HepG2 (cell line): ENCODE results near the gene ARRDC4. TPM values are rescaled to one million over a fixed set of nuclear protein-coding genes. Genes with fewer than 3 reads are reported as not detected.

Experiments
- ATAC-seq: fragments of 200-7000 bp; cut with Tn5 transposase; 3 replicates; pipeline ENCODE4 v1.9.1; 2020; ENCODE audit warnings: mild to moderate bottlenecking, moderate library complexity
- BruUV-seq: library from RNA; stranded (reverse); fragments of 400-500 nt; replicated peaks from 2 replicates; lab custom pipeline; 2021; lab: Mats Ljungman, UMichigan
- CTCF ChIA-PET: fragments of 300-600 bp; formaldehyde crosslinking; extraction: SDS; loops from one replicate; lab custom pipeline; 2021; ENCODE audit warnings: low total read pairs, inconsistent platforms, low intra/inter-chr PET ratio; lab: Yijun Ruan, JAX
- POLR2A ChIA-PET: fragments of 350-600 bp; sonication (Branson Sonifier 250); formaldehyde crosslinking; loops from one replicate; lab custom pipeline; 2020; ENCODE audit warnings: antibody characterized with exemption, inconsistent platforms; lab: Yijun Ruan, JAX
- DNase-seq: peaks from one replicate; pipeline ENCODE4 v3.0.0-alpha.2; 2015; ENCODE audit warnings: low spot score
- FAIRE-seq: peaks from 3 replicates; lab custom pipeline; 2011; peaks lifted over from hg19 to GRCh38; lab: Jason Lieb, UNC
- H2AFZ ChIP-seq: one replicate; pipeline ENCODE4 v1.6.1; 2011; ENCODE audit warnings: low read length, inconsistent platforms
- H3K27ac ChIP-seq: fragments of 300-600 bp; 3 replicates; pipeline ENCODE4 v1.8.0; 2011; ENCODE audit warnings: mixed run types, mild to moderate bottlenecking, mixed read lengths, low read length, inconsistent platforms; ENCODE audit not compliant: insufficient read depth; ENCODE audit errors: extremely low read length
- H3K27me3 ChIP-seq, 2 experiments: fragments of 200-600 bp in 1 of 2; 2 replicates in 1 of 2; 3 replicates in 1 of 2; pipeline versions ENCODE4 v1.6.0 to v1.8.0; 2011; ENCODE audit warnings: low read length in 2 of 2, mild to moderate bottlenecking in 2 of 2, moderate library complexity in 2 of 2, inconsistent platforms in 1 of 2; ENCODE audit not compliant: insufficient read depth in 2 of 2, control insufficient read depth in 1 of 2
- H3K36me3 ChIP-seq, 2 experiments: fragments of 200-600 bp in 1 of 2; replicated peaks in 1 of 2; 2 replicates in 1 of 2; 3 replicates in 1 of 2; pipeline versions ENCODE4 v1.5.1 to v1.8.0; 2011; ENCODE audit warnings: low read length in 2 of 2, inconsistent platforms in 1 of 2; ENCODE audit not compliant: insufficient read depth in 2 of 2, control insufficient read depth in 1 of 2
- H3K4me1 ChIP-seq: 2 replicates; pipeline ENCODE4 v1.5.1; 2012; ENCODE audit warnings: low read length, inconsistent platforms; ENCODE audit not compliant: insufficient read depth
- H3K4me2 ChIP-seq: 2 replicates; pipeline ENCODE4 v1.6.0; 2011; ENCODE audit warnings: low read depth, low read length, inconsistent platforms
- H3K4me3 ChIP-seq, 3 experiments: fragments of 200-600 bp in 1 of 3; sonication (generic), shearing (Covaris generic) in 1 of 3; replicated peaks in 1 of 3; 2 replicates each; pipeline ENCODE4 v1.5.1; 2011 to 2016; ENCODE audit warnings: low read length in 3 of 3, inconsistent platforms in 2 of 3, low read depth in 2 of 3, mild to moderate bottlenecking in 2 of 3, control low read depth in 1 of 3, mixed read lengths in 1 of 3; ENCODE audit not compliant: insufficient read depth in 1 of 3
- H3K79me2 ChIP-seq: one replicate; pipeline ENCODE4 v1.6.1; 2011; ENCODE audit warnings: low read length, inconsistent platforms; ENCODE audit not compliant: insufficient read depth
- H3K9ac ChIP-seq: 2 replicates; pipeline ENCODE4 v1.6.0; 2011; ENCODE audit warnings: mild to moderate bottlenecking, low read depth, low read length, inconsistent platforms; ENCODE audit not compliant: insufficient read depth
- H3K9me3 ChIP-seq: 2 replicates; pipeline ENCODE4 v1.5.1; 2012; ENCODE audit warnings: mild to moderate bottlenecking, low read length
- H4K20me1 ChIP-seq: 2 replicates; pipeline ENCODE4 v1.6.0; 2011; ENCODE audit warnings: inconsistent platforms, mild to moderate bottlenecking, low read length, moderate library complexity; ENCODE audit not compliant: insufficient read depth
- ATF2 ChIP-seq: sonication (generic); formaldehyde crosslinking; IDR thresholded peaks from 2 replicates; pipeline ENCODE4 v1.4.0; 2020; ENCODE audit warnings: missing genetic modification reagents
- ATM ChIP-seq: fragments of 450-650 bp; IDR thresholded peaks from 2 replicates; pipeline ENCODE4 v1.7.1; 2017; ENCODE audit warnings: mild to moderate bottlenecking, borderline replicate concordance
- CBFB ChIP-seq: sonication (generic); formaldehyde crosslinking; IDR thresholded peaks from 2 replicates; pipeline ENCODE4 v1.4.0; 2020; ENCODE audit warnings: missing genetic modification reagents
- DNMT1 ChIP-seq: sonication (generic); formaldehyde crosslinking; IDR thresholded peaks from 2 replicates; pipeline ENCODE4 v1.5.1; 2020; ENCODE audit warnings: mild to moderate bottlenecking, missing genetic modification reagents
- MAFF ChIP-seq: IDR thresholded peaks from 2 replicates; pipeline ENCODE4 v1.6.1; 2011; ENCODE audit warnings: low read depth, low read length, improper control_type of control experiment
- NFKBIZ ChIP-seq: IDR thresholded peaks from 2 replicates; pipeline ENCODE4 v1.6.1; 2018; ENCODE audit warnings: missing genetic modification reagents, missing compliant biosample characterization
- POGZ ChIP-seq: sonication (generic); formaldehyde crosslinking; IDR thresholded peaks from 2 replicates; pipeline ENCODE4 v1.4.0; 2020; ENCODE audit warnings: mild to moderate bottlenecking, missing genetic modification reagents
- RFXAP ChIP-seq: sonication (generic); formaldehyde crosslinking; IDR thresholded peaks from 2 replicates; pipeline ENCODE4 v1.4.0; 2020; ENCODE audit warnings: missing genetic modification reagents, borderline replicate concordance
- TCF7L2 ChIP-seq: IDR thresholded peaks from 2 replicates; pipeline ENCODE4 v1.6.1; 2011; ENCODE audit warnings: mild to moderate bottlenecking, low read depth, low read length, moderate library complexity
- THYN1 ChIP-seq: sonication (generic); formaldehyde crosslinking; IDR thresholded peaks from 2 replicates; pipeline ENCODE4 v1.8.1; 2023; ENCODE audit warnings: low read depth, mild to moderate bottlenecking, moderate library complexity, missing genetic modification reagents, borderline replicate concordance
- USF2 ChIP-seq, 2 experiments: sonication (generic) in 1 of 2; formaldehyde crosslinking in 1 of 2; IDR thresholded peaks; 2 replicates each; pipeline versions ENCODE4 v1.5.1 to v1.6.1; 2011 to 2020; ENCODE audit warnings: borderline replicate concordance in 1 of 2, low read depth in 1 of 2, low read length in 1 of 2, mild to moderate bottlenecking in 1 of 2, missing genetic modification reagents in 1 of 2, moderate library complexity in 1 of 2
- ZBTB10 ChIP-seq: sonication (generic); formaldehyde crosslinking; IDR thresholded peaks from 2 replicates; pipeline ENCODE4 v1.4.0; 2020; ENCODE audit warnings: missing genetic modification reagents, borderline replicate concordance
- ZNF251 ChIP-seq: sonication (generic); formaldehyde crosslinking; IDR thresholded peaks from 2 replicates; pipeline ENCODE4 v1.9.0; 2021; ENCODE audit warnings: mild to moderate bottlenecking, missing genetic modification reagents
- ZNF263 ChIP-seq: sonication (generic); formaldehyde crosslinking; IDR thresholded peaks from 2 replicates; pipeline ENCODE4 v1.4.0; 2020; ENCODE audit warnings: missing genetic modification reagents
- ZNF549 ChIP-seq: sonication (generic); formaldehyde crosslinking; IDR thresholded peaks from 2 replicates; pipeline ENCODE4 v1.5.0; 2020; ENCODE audit warnings: missing genetic modification reagents
- ZNF639 ChIP-seq: conservative IDR thresholded peaks from 2 replicates; pipeline ENCODE4 v1.6.1; 2018; ENCODE audit warnings: missing genetic modification reagents
- ZNF652 ChIP-seq: IDR thresholded peaks from 2 replicates; pipeline ENCODE4 v1.6.1; 2016; ENCODE audit warnings: low read depth, borderline replicate concordance
- ZNF83 ChIP-seq: sonication (generic); formaldehyde crosslinking; IDR thresholded peaks from 2 replicates; pipeline ENCODE4 v1.4.0; 2020; ENCODE audit warnings: missing genetic modification reagents, mild to moderate bottlenecking, borderline replicate concordance
- WGBS: methylation state at CpG from one replicate; pipeline ENCODE4 v1.1.6; 2017; ENCODE audit warnings: low lambda C conversion rate; 5-methylcytosine and 5-hydroxymethylcytosine counted together
- in situ Hi-C: cut with HindIII; loops from 2 replicates; pipeline ENCODE4 v1.10.0; 2017; ENCODE audit warnings: low pct_unique_long_range_greater_than_20kb; ENCODE audit not compliant: extremely low pct_ligation_motif_present
- intact Hi-C: fragments of 100-400 bp; cut with micrococcal nuclease; formaldehyde crosslinking; loops from one replicate; pipeline ENCODE4 v1.10.0; 2022; ENCODE audit not compliant: unreplicated experiment
- polyA plus RNA-seq, 8 experiments: library from polyadenylated mRNA; depleted of rRNA in 3 of 8; stranded (reverse) in 7 of 8; unstranded in 1 of 8; fragments of >200 nt; fragmentation: Illumina TruSeq in 4 of 8; extraction: Trizol in 4 of 8; gene quantifications; 2 replicates each; pipeline versions ENCODE4 v1.2.1 to v1.2.3, GENCODE V29; 2011 to 2016; ENCODE audit warnings: low read depth in 4 of 8, missing spikeins in 1 of 8, mixed read lengths in 1 of 8; ENCODE audit not compliant: insufficient read depth in 1 of 8
- total RNA-seq, 5 experiments: library from RNA; depleted of rRNA; stranded (reverse); fragments of >200 nt; fragmentation: Illumina TruSeq; extraction: Trizol; gene quantifications; 2 replicates each; pipeline ENCODE4 v1.2.3, GENCODE V29; 2016; ENCODE audit warnings: low read depth in 1 of 5

Gene ARRDC4
- total and polyA plus RNA-seq, 2 of the 13 experiments (the other 11 are each of a cell fraction or from before 2014, with no cell fraction given): 1.5 to 2.5 TPM

- Histone ChIP-seq H3K9ac (no peak overlapping the region), H3K4me2 (no peak overlapping the region), H3K79me2 (no peaks in the 10 kb centered on the region), H3K27me3 (no peaks in the 10 kb centered on the region), H2AFZ (no peak overlapping the region), H3K9me3 (no peaks in the 10 kb centered on the region), H4K20me1 (no peaks in the 10 kb centered on the region), H3K4me1 (peaks cover 10% of the 10 kb centered on the region), H3K4me3 (no peak overlapping the region), H3K36me3 (peaks cover 0 to 5% of the 10 kb centered on the region in 2 experiments; a peak in 3 of 5 replicates), H3K27ac (no peak overlapping the region)
- CTCF ChIA-PET: no interaction called here
- POLR2A ChIA-PET: no interaction called here
- no TSS peak for BruUV-seq
- WGBS: 98% methylated on average over 6 of the region's 6 CpGs
- ATAC-seq (no peak), FAIRE-seq (no peak), DNase-seq (no peak)
- in situ Hi-C loops (no loop called here), intact Hi-C loops (no loop called here)
- TF ChIP-seq RFXAP (CRISPR knock-in tag): no peak
- TF ChIP-seq MAFF: no peak
- no peak for TF ChIP-seq ATM
- no peak for TF ChIP-seq ZNF652 (CRISPR knock-in tag)
- TF ChIP-seq USF2 (IDR thresholded peaks at IDR 0.05; ENCODE audit: low read depth, low read length): no peak
- TF ChIP-seq USF2 (CRISPR knock-in tag; IDR thresholded peaks at IDR 0.05; ENCODE audit: borderline replicate concordance): no peak
- TF ChIP-seq ZBTB10: no peak
- TF ChIP-seq NFKBIZ: no peak
- no peak for TF ChIP-seq ZNF639 (CRISPR knock-in tag)
- TF ChIP-seq ZNF83 (CRISPR knock-in tag): no peak
- no peak for TF ChIP-seq ATF2 (CRISPR knock-in tag)
- TF ChIP-seq TCF7L2: no peak
- no peak for TF ChIP-seq POGZ (CRISPR knock-in tag)
- TF ChIP-seq ZNF263 (CRISPR knock-in tag): no peak
- no peak for TF ChIP-seq CBFB
- no peak for TF ChIP-seq THYN1 (CRISPR knock-in tag)
- no peak for TF ChIP-seq ZNF549 (CRISPR knock-in tag)
- TF ChIP-seq ZNF251 (CRISPR knock-in tag): no peak
- no peak for TF ChIP-seq DNMT1 (CRISPR knock-in tag)
These were observed 6.6 kb downstream of the ARRDC4 start for GRCh38 chr15:97966924-97967620.
